Umbilical cord (tissue), 1 donor: ENCODE data around the gene GABRA5. TPM values are rescaled to one million over a fixed set of nuclear protein-coding genes. Genes with fewer than 3 reads are reported as not detected.

Experiments
- total RNA-seq: library from RNA; depleted of rRNA; stranded (reverse); fragments of >200 nt; gene quantifications from one replicate; pipeline ENCODE4 v1.2.3, GENCODE V29; 2014; ENCODE audit warnings: low replicate concordance; ENCODE audit not compliant: insufficient read depth

The GABRA5 gene
- total RNA-seq, 1 donor from 2014 or later, result 0.96 TPM

Other genes starting within 250 kb of the GABRA5 start
- 4.8 TPM for gene GABRB3, start 94.0 kb upstream of the GABRA5 start, total RNA-seq
- gene GABRG3, start 104.1 kb downstream of the GABRA5 start, total RNA-seq, result 1.7 TPM